ENCODE data around the gene NKPD1. TPM values are rescaled to one million over a fixed set of nuclear protein-coding genes. Genes with fewer than 3 reads are reported as not detected.

NKPD1 gene
- total and polyA plus RNA-seq, 10 of the 15 experiments (the other 5 are each of a cell fraction or from before 2014, with no cell fraction given) = 0.05 to 0.18 (median 0.06) TPM; not detected in 7

GRCh38 chr19:45153339-45154063, 7.3 kb downstream of the NKPD1 start:
- Histone ChIP-seq H4K20me1 (ENCODE audit: control insufficient read depth, insufficient read depth) (no peaks in the 10 kb centered on the region), H3K79me2 (ENCODE audit: control insufficient read depth, insufficient read depth, low read length) (no peaks in the 10 kb centered on the region), H3K36me3 (ENCODE audit: control insufficient read depth in 2 of 2, insufficient read depth in 2 of 2, low read length in 1 of 2) (no peaks in the 10 kb centered on the region), H3K9me3 (replicated peaks; ENCODE audit: control insufficient read depth, insufficient read depth, low read length) (no peaks in the 10 kb centered on the region; the same call in 2 of the 3 replicates), H3K4me1 (ENCODE audit: control insufficient read depth, insufficient read depth, low read length) (peaks cover 14% of the 10 kb centered on the region), H3K27ac (ENCODE audit: control insufficient read depth, insufficient read depth) (no peak overlapping the region), H3K9ac (ENCODE audit: control insufficient read depth, insufficient read depth, low read length) (no peak overlapping the region), H3K4me3 (no peak overlapping the region), H3K4me2 (ENCODE audit: control insufficient read depth, insufficient read depth) (peak overlapping the region; percentile 74), H2AFZ (ENCODE audit: control insufficient read depth, low read depth, low read length) (peak overlapping the region; percentile 55), H3K27me3 (replicated peaks in 1 of 2; ENCODE audit: control insufficient read depth in 2 of 2, insufficient read depth in 2 of 2, low read length in 1 of 2) (peaks cover 5 to 9% of the 10 kb centered on the region in 2 experiments; a peak in 3 of 4 replicates)
- FAIRE-seq (no peak), DNase-seq (ENCODE audit: low read depth, low spot score) (no peak), ATAC-seq (peak; percentile 49)
- TF ChIP-seq SUZ12 (IDR thresholded peaks at IDR 0.05; ENCODE audit: unreplicated experiment) = peak; percentile 83
- TF ChIP-seq KDM1A (IDR thresholded peaks at IDR 0.05; ENCODE audit: borderline replicate concordance) = no peak
- TF ChIP-seq IRF3 (IDR thresholded peaks at IDR 0.05) = no peak
- no peak for TF ChIP-seq TBL1XR1 (IDR thresholded peaks at IDR 0.05; ENCODE audit: low read depth, low read length)
- no peak for TF ChIP-seq MLLT1 (IDR thresholded peaks at IDR 0.05)
- no peak for TF ChIP-seq IRF4 (IDR thresholded peaks at IDR 0.05; ENCODE audit: low read depth, low read length)
- TF ChIP-seq EP300 (IDR thresholded peaks at IDR 0.05; ENCODE audit: borderline replicate concordance in 1 of 2, control insufficient read depth in 1 of 2, low read depth in 2 of 2, low read length in 2 of 2) = no peak
- TF ChIP-seq MYC (IDR thresholded peaks at IDR 0.05; ENCODE audit: insufficient read depth, insufficient read length, insufficient replicate concordance, low read length, severe bottlenecking) = peak; percentile 30
- TF ChIP-seq TARDBP (IDR thresholded peaks at IDR 0.05; ENCODE audit: borderline replicate concordance) = no peak
- peak; percentile 86 to 94 for TF ChIP-seq BHLHE40 (IDR thresholded peaks at IDR 0.05; ENCODE audit: borderline replicate concordance in 1 of 2, low read depth in 2 of 2, low read length in 1 of 2)
- no peak for TF ChIP-seq ETV6 (conservative IDR thresholded peaks at IDR 0.05 in 1 of 2, IDR thresholded peaks at IDR 0.05 in 1 of 2; ENCODE audit: borderline replicate concordance in 1 of 2, low read depth in 1 of 2)
- ChIA-PET CTCF (interaction anchor here (1.1 kb wide), 1 partner anchor 34 kb away, joined by 3 read pairs; no protein-coding TSS in a partner anchor), RAD21 (ENCODE audit: unreplicated experiment) (interaction anchor here (1.2 to 1.8 kb wide), 2 partner anchors 11 to 34 kb away, joined by 4 to 9 read pairs; no protein-coding TSS in a partner anchor), SMC1A (ENCODE audit: uncharacterized antibody, unreplicated experiment) (no interaction called here), POLR2A (interaction anchor here (0.5 to 1.0 kb wide), 3 partner anchors 17 to 599 kb away, joined by 3 read pairs; no protein-coding TSS in a partner anchor)
- no TSS peak for BruUV-seq (replicated peaks)
- 24% methylated on average over 59 of the region's 69 CpGs for WGBS (ENCODE audit: insufficient coverage, insufficient replicate concordance, low lambda C conversion rate, missing lambda C conversion rate)
- intact Hi-C loops (cut with micrococcal nuclease; ENCODE audit: unreplicated experiment) (no loop called here), in situ Hi-C loops (cut with MboI) (no loop called here)
